SK-N-SH treated with all-trans-retinoic acid at 6 μM for 48 hours (cell line): ENCODE data around the gene SH2D1B.

Experiments used
- ARNTL ChIP-seq: fragments of 450-650 bp; formaldehyde crosslinking; IDR thresholded peaks from 2 replicates; pipeline ENCODE4 v1.5.0; 2020; ENCODE audit warnings: low read depth, mild to moderate bottlenecking, moderate library complexity, borderline replicate concordance
- CREB5 ChIP-seq: fragments of 250-450 bp; sonication (Bioruptor Pico); IDR thresholded peaks from 2 replicates; pipeline ENCODE4 v1.5.1; 2020; ENCODE audit warnings: low read depth, mild to moderate bottlenecking, moderate library complexity
- CSDC2 ChIP-seq: fragments of 250-450 bp; sonication (Bioruptor Pico); IDR thresholded peaks from 2 replicates; pipeline ENCODE4 v1.5.0; 2020; ENCODE audit warnings: mild to moderate bottlenecking, moderate library complexity
- ESRRG ChIP-seq: fragments of 250-450 bp; sonication (Bioruptor Pico); IDR thresholded peaks from 2 replicates; pipeline ENCODE4 v1.6.1; 2021; ENCODE audit warnings: mild to moderate bottlenecking
- GLIS3 ChIP-seq: fragments of 250-450 bp; sonication (Bioruptor Pico); IDR thresholded peaks from 2 replicates; pipeline ENCODE4 v1.5.0; 2020; ENCODE audit warnings: mild to moderate bottlenecking, moderate library complexity
- ISL1 ChIP-seq: fragments of 250-450 bp; sonication (Bioruptor Pico); IDR thresholded peaks from 2 replicates; pipeline ENCODE4 v2.1.2; 2022; ENCODE audit warnings: mild to moderate bottlenecking, moderate library complexity
- PATZ1 ChIP-seq: fragments of 250-450 bp; sonication (Bioruptor Pico); IDR thresholded peaks from 2 replicates; pipeline ENCODE4 v1.8.0; 2020; ENCODE audit warnings: mild to moderate bottlenecking, moderate library complexity, borderline replicate concordance
- POU6F1 ChIP-seq: fragments of 250-450 bp; sonication (Bioruptor Pico); IDR thresholded peaks from 2 replicates; pipeline ENCODE4 v1.8.0; 2021; ENCODE audit warnings: low read depth, mild to moderate bottlenecking, moderate library complexity, borderline replicate concordance
- RARB ChIP-seq: fragments of 250-450 bp; sonication (Bioruptor Pico); IDR thresholded peaks from 2 replicates; pipeline ENCODE4 v1.8.0; 2021; ENCODE audit warnings: mild to moderate bottlenecking, moderate library complexity
- TCF4 ChIP-seq: fragments of 250-450 bp; sonication (Bioruptor Pico); IDR thresholded peaks from 2 replicates; pipeline ENCODE4 v1.8.0; 2021; ENCODE audit warnings: mild to moderate bottlenecking, moderate library complexity, borderline replicate concordance
- TSHZ2 ChIP-seq: fragments of 250-450 bp; sonication (Bioruptor Pico); IDR thresholded peaks from 2 replicates; pipeline ENCODE4 v1.5.0; 2020; ENCODE audit warnings: mild to moderate bottlenecking, moderate library complexity
- ZFP3 ChIP-seq: fragments of 250-450 bp; sonication (Bioruptor Pico); IDR thresholded peaks from 2 replicates; pipeline ENCODE4 v1.5.0; 2020; ENCODE audit warnings: mild to moderate bottlenecking, moderate library complexity
- ZFP30 ChIP-seq: fragments of 450-650 bp; formaldehyde crosslinking; IDR thresholded peaks from 2 replicates; pipeline ENCODE4 v1.5.0; 2022; ENCODE audit warnings: mild to moderate bottlenecking, moderate library complexity
- ZNF8 ChIP-seq: fragments of 450-650 bp; formaldehyde crosslinking; IDR thresholded peaks from 2 replicates; pipeline ENCODE4 v1.5.0; 2020; ENCODE audit warnings: mild to moderate bottlenecking, moderate library complexity

GRCh38 chr1:162389971-162390370 is 22.0 kb downstream of the SH2D1B start:
- TF ChIP-seq ZFP3 (CRISPR knock-in tag) (no peak), POU6F1 (CRISPR knock-in tag) (no peak), CREB5 (CRISPR knock-in tag) (no peak), ARNTL (CRISPR knock-in tag) (no peak), GLIS3 (CRISPR knock-in tag) (no peak), TCF4 (CRISPR knock-in tag) (no peak), PATZ1 (CRISPR knock-in tag) (no peak), ISL1 (CRISPR knock-in tag) (no peak), CSDC2 (CRISPR knock-in tag) (no peak), ESRRG (CRISPR knock-in tag) (no peak), ZNF8 (CRISPR knock-in tag) (no peak), RARB (CRISPR knock-in tag) (no peak), ZFP30 (CRISPR knock-in tag) (no peak), TSHZ2 (CRISPR knock-in tag) (no peak)
